GM12892 (cell line): ENCODE measurements around the gene OR4P4. TPM values are rescaled to one million over a fixed set of nuclear protein-coding genes. Genes with fewer than 3 reads are reported as not detected.

Experiments used
- DNase-seq: peaks from one replicate; pipeline ENCODE4 v3.0.0; 2011; ENCODE audit not compliant: insufficient read length
- FAIRE-seq: peaks from 2 replicates; lab custom pipeline; 2011; peaks lifted over from hg19 to GRCh38; lab: Jason Lieb, UNC
- POLR2A ChIP-seq: IDR thresholded peaks from 2 replicates; pipeline ENCODE4 v1.6.1; 2011; ENCODE audit warnings: low read depth, low read length, control low read depth
- POLR2AphosphoS5 ChIP-seq: IDR thresholded peaks from 2 replicates; pipeline ENCODE4 v1.6.1; 2011; ENCODE audit warnings: low read depth, low read length, control low read depth
- TAF1 ChIP-seq: IDR thresholded peaks from 2 replicates; pipeline ENCODE4 v1.6.1; 2011; ENCODE audit warnings: low read depth, mild to moderate bottlenecking, control low read depth, low read length, borderline replicate concordance
- polyA plus RNA-seq: library from polyadenylated mRNA; unstranded; fragments of >200 nt; gene quantifications from one replicate; pipeline ENCODE4 v1.2.1, GENCODE V29; 2012; ENCODE audit warnings: missing spikeins, inconsistent platforms; ENCODE audit not compliant: missing spikeins

Gene OR4P4
- polyA plus RNA-seq, result not detected

- FAIRE-seq (no peak), DNase-seq (no peak)
- no peak for TF ChIP-seq TAF1
- TF ChIP-seq POLR2AphosphoS5, result no peak
- no peak for TF ChIP-seq POLR2A
Observed at GRCh38 chr11:55634813-55635212, at the start of gene OR4P4. OR4P4 (plus strand) TSS chr11:55635113.

- no peak for DNase-seq
- no peak for TF ChIP-seq POLR2A
- no peak for FAIRE-seq
Observed at GRCh38 chr11:55607545-55607944, 27.4 kb upstream of the OR4P4 start, which contains the start of gene OR4C11. OR4C11 (minus strand) TSS chr11:55607645; CDS start chr11:55604373, 3,272 bp downstream.

- TF ChIP-seq POLR2AphosphoS5, result no peak
- TF ChIP-seq POLR2A, result no peak
- no peak for TF ChIP-seq TAF1
- FAIRE-seq (no peak), DNase-seq (no peak)
Observed at GRCh38 chr11:55624531-55624930, 10.4 kb upstream of the OR4P4 start.

- FAIRE-seq (no peak), DNase-seq (no peak)
- no peak for TF ChIP-seq TAF1
- TF ChIP-seq POLR2A, result no peak
- no peak for TF ChIP-seq POLR2AphosphoS5
Observed at GRCh38 chr11:55648027-55648426, 13.1 kb downstream of the OR4P4 start, which contains the start of gene OR4S2. OR4S2 (plus strand) TSS chr11:55648327; CDS start chr11:55650904, 2,577 bp downstream.

GRCh38 chr11:55652560-55652959 lies 17.6 kb downstream of the OR4P4 start:
- FAIRE-seq, result peak; percentile 14
- TF ChIP-seq POLR2A (no peak), TAF1 (no peak), POLR2AphosphoS5 (no peak)
- DNase-seq, result no peak

- TF ChIP-seq POLR2A (no peak), TAF1 (no peak), POLR2AphosphoS5 (no peak)
- DNase-seq (no peak), FAIRE-seq (no peak)
Observed at GRCh38 chr11:55655096-55655495, 20.2 kb downstream of the OR4P4 start.

- TF ChIP-seq POLR2AphosphoS5, result no peak
- TF ChIP-seq TAF1, result no peak
- no peak for TF ChIP-seq POLR2A
- FAIRE-seq, result peak; percentile 98
- no peak for DNase-seq
Observed at GRCh38 chr11:55658031-55658573, 23.2 kb downstream of the OR4P4 start.

- no peak for TF ChIP-seq POLR2A
- TF ChIP-seq POLR2AphosphoS5, result no peak
- no peak for TF ChIP-seq TAF1
- DNase-seq (no peak), FAIRE-seq (peak; percentile 9)
Observed at GRCh38 chr11:55658608-55659007, 23.7 kb downstream of the OR4P4 start.

GRCh38 chr11:55661901-55662300 lies 27.0 kb downstream of the OR4P4 start, which contains the start of gene OR4C6:
OR4C6 (plus strand) TSS chr11:55662201; CDS start chr11:55665167, 2,966 bp downstream.
- TF ChIP-seq POLR2A, result no peak
- TF ChIP-seq POLR2AphosphoS5, result no peak
- no peak for TF ChIP-seq TAF1

GRCh38 chr11:55669376-55669775 lies 34.5 kb downstream of the OR4P4 start:
- no peak for DNase-seq
- no peak for TF ChIP-seq POLR2A
- TF ChIP-seq TAF1, result no peak
- no peak for TF ChIP-seq POLR2AphosphoS5
- FAIRE-seq, result no peak

More at GRCh38 chr11:55661901-55662300, 27.0 kb downstream of the OR4P4 start, which contains the start of gene OR4C6:
- DNase-seq (no peak), FAIRE-seq (no peak)

- no peak for FAIRE-seq
- DNase-seq, result no peak
- no peak for TF ChIP-seq POLR2A
- no peak for TF ChIP-seq POLR2AphosphoS5
- no peak for TF ChIP-seq TAF1
Observed at GRCh38 chr11:55673860-55674259, 38.9 kb downstream of the OR4P4 start.
